ENCODE data around the gene APOL4.

Gene APOL4

DNA sequence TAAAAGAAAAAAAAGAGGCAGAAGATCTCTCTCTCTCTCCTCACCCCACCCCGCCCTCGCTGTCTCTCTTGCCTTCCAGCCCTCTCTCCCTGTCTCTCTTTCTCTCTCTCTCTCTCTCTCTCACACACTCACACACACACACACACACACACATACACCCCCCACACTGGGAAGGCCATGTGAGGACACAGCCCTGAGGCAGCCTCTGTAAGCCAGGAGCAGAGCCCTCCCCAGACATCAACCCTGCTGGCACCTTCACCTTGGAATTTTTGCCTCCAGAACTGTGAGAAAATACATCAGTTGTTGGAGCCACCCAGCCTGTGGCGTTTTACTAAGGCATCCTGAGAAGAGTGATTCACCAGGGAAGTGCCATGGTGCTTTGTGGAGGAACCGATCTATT, 55.7 kb downstream of the APOL4 start:
- Histone ChIP-seq H3K27ac (ENCODE audit: insufficient read depth, low read depth, low read length, poor library complexity, severe bottlenecking) (no peak overlapping the region), H3K27me3 (ENCODE audit: control insufficient read depth, insufficient read depth, low read length, poor library complexity, severe bottlenecking) (no peaks in the 10 kb centered on the region), H3K36me3 (ENCODE audit: control insufficient read depth, insufficient read depth, low read length) (no peaks in the 10 kb centered on the region), H3K4me1 (ENCODE audit: control insufficient read depth, insufficient read depth, low read length) (peaks cover 7% of the 10 kb centered on the region), H3K4me3 (ENCODE audit: insufficient read depth, low read depth, low read length) (no peak overlapping the region), H3K9me3 (ENCODE audit: control insufficient read depth, low read length) (no peaks in the 10 kb centered on the region)
- WGBS, 2 experiments: 60 to 88% methylated on average over 3 to 4 of the region's 4 CpGs

GRCh38 chr22:36144886-36145541, 56.6 kb downstream of the APOL4 start:
- Histone ChIP-seq H3K4me3 (ENCODE audit: insufficient read depth, low read depth, low read length) (no peak overlapping the region), H3K36me3 (ENCODE audit: control insufficient read depth, insufficient read depth, low read length) (no peaks in the 10 kb centered on the region)

DNA sequence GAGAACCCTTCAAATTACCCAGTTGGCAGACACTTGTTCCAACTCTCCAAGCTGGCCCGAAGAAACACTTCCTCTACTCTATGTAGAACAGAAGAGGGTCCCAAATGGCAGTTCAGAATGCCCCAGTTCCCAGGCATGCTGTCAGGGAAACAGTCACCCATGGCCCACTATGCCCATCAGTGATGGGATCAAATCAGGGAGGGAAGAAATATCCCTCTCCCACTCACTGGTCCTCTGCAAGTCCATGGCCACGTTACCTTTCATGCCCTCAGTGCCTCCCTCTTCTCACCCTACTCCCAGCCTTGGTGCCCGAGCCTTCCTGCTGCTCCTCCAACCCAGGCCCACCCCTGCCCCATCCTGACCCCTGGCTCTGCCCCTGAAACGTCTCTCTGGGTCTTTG, 57.7 kb downstream of the APOL4 start:
- H3K27me3 ChIP-seq (ENCODE audit: control insufficient read depth, insufficient read depth, low read length, poor library complexity, severe bottlenecking): no peaks in the 10 kb centered on the region
- no peaks in the 10 kb centered on the region for H3K36me3 ChIP-seq (ENCODE audit: control insufficient read depth, insufficient read depth, low read length)
- H3K4me1 ChIP-seq (ENCODE audit: control insufficient read depth, insufficient read depth, low read length): peaks cover 7% of the 10 kb centered on the region
- no peak overlapping the region for H3K27ac ChIP-seq (ENCODE audit: insufficient read depth, low read depth, low read length, poor library complexity, severe bottlenecking)
- 83 to 88% methylated on average over 4 of the region's 4 CpGs for WGBS, 2 experiments
- no peak overlapping the region for H3K4me3 ChIP-seq (ENCODE audit: insufficient read depth, low read depth, low read length)
- H3K9me3 ChIP-seq (ENCODE audit: control insufficient read depth, low read length): no peaks in the 10 kb centered on the region

More at GRCh38 chr22:36144886-36145541, 56.6 kb downstream of the APOL4 start:
- Histone ChIP-seq H3K9me3 (ENCODE audit: control insufficient read depth, low read length) (no peaks in the 10 kb centered on the region), H3K27ac (ENCODE audit: insufficient read depth, low read depth, low read length, poor library complexity, severe bottlenecking) (no peak overlapping the region), H3K27me3 (ENCODE audit: control insufficient read depth, insufficient read depth, low read length, poor library complexity, severe bottlenecking) (no peaks in the 10 kb centered on the region), H3K4me1 (ENCODE audit: control insufficient read depth, insufficient read depth, low read length) (peaks cover 7% of the 10 kb centered on the region)
- 29 to 37% methylated on average over 12 of the region's 12 CpGs for WGBS, 2 experiments

DNA sequence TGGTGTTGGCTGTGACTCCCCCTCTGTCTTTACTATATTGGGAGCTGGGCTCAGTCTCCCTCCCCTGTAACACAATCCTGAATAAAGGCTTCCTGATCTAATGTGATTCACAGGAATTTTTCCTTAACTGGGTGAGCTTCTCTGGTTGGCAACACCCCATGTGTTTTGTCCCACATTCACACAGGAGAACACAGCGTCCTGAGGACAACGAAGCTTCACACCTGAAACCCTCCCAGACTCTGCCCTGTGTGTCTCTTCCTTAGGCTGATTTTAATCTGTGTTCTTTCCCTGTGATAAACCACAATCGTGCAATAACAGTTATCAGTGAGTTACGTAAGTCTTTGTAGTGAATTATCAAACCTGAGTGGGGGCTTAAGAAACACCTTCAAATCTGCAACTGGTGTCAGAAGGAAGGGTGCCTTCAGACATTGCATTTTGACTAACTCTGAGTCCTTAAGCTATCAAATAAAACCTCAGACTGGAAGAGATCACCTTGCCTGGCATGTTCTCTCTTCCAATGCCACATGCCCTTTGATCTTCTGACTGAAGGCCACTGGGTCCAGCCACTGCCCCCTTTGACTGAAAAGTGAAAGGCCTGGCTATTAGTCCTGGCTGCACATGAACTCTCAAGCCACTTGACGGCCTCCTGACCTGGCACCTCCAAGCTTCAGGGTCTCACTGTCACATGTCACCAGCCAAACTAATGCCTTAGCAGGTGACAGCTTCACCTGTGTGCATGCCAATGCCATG, 58.4 kb downstream of the APOL4 start:
- Histone ChIP-seq H3K4me1 (ENCODE audit: control insufficient read depth, insufficient read depth, low read length) (peaks cover 4% of the 10 kb centered on the region), H3K4me3 (ENCODE audit: insufficient read depth, low read depth, low read length) (no peak overlapping the region), H3K9me3 (ENCODE audit: control insufficient read depth, low read length) (no peaks in the 10 kb centered on the region), H3K27me3 (ENCODE audit: control insufficient read depth, insufficient read depth, low read length, poor library complexity, severe bottlenecking) (no peaks in the 10 kb centered on the region), H3K27ac (ENCODE audit: insufficient read depth, low read depth, low read length, poor library complexity, severe bottlenecking) (no peak overlapping the region), H3K36me3 (ENCODE audit: control insufficient read depth, insufficient read depth, low read length) (no peaks in the 10 kb centered on the region)
- WGBS, 2 experiments: 88 to 89% methylated on average over 5 of the region's 5 CpGs

GRCh38 chr22:36141481-36141880, 60.1 kb downstream of the APOL4 start:
- Histone ChIP-seq H3K4me3 (ENCODE audit: insufficient read depth, low read depth, low read length) (no peak overlapping the region), H3K27me3 (ENCODE audit: control insufficient read depth, insufficient read depth, low read length, poor library complexity, severe bottlenecking) (no peaks in the 10 kb centered on the region), H3K36me3 (ENCODE audit: control insufficient read depth, insufficient read depth, low read length) (no peaks in the 10 kb centered on the region), H3K9me3 (ENCODE audit: control insufficient read depth, low read length) (no peaks in the 10 kb centered on the region), H3K4me1 (ENCODE audit: control insufficient read depth, insufficient read depth, low read length) (peaks cover 4% of the 10 kb centered on the region), H3K27ac (ENCODE audit: insufficient read depth, low read depth, low read length, poor library complexity, severe bottlenecking) (no peak overlapping the region)
- WGBS, 2 experiments: 91% methylated on average over 9 of the region's 9 CpGs

Data from ectodermal cell (in vitro differentiated cells).